Spleen (tissue), 7 donors: ENCODE measurements around the gene PNKD.

ENCODE experiments used
- POLR2A ChIP-seq, 3 donors: fragments of 450-650 bp; IDR thresholded peaks; one replicate each; pipeline ENCODE4 v1.5.1; 2017; ENCODE audit warnings: antibody characterized with exemption in 3 of 3, mild to moderate bottlenecking in 1 of 3
- POLR2AphosphoS5 ChIP-seq, 3 donors: sonication (generic); formaldehyde crosslinking; IDR thresholded peaks; one replicate each; pipeline ENCODE4 v1.5.1; 2017; ENCODE audit warnings: antibody characterized with exemption in 3 of 3
- TF ChIP-seq, protein P1 (sequence below), 11 experiments: fragments of 200-600 bp in 7 of 11; fragments of 450-650 bp in 4 of 11; sonication (generic) in 4 of 11; IDR thresholded peaks in 8 of 11; conservative IDR thresholded peaks in 3 of 11; 1 replicate in 7 of 11; 2 replicates in 4 of 11; pipeline versions ENCODE4 v1.4.0 to v1.8.0; 2016 to 2021; ENCODE audit warnings: antibody characterized with exemption in 11 of 11, inconsistent platforms in 4 of 11, mild to moderate bottlenecking in 1 of 11
- donor health status: DM: no; HTN: no; CAD: no; lungs with moderate emphysema.
- donor health status: DM: no; HTN: no; CAD: no.
- donor health status: DM: no; HTN: no; CAD: no.

DNA sequence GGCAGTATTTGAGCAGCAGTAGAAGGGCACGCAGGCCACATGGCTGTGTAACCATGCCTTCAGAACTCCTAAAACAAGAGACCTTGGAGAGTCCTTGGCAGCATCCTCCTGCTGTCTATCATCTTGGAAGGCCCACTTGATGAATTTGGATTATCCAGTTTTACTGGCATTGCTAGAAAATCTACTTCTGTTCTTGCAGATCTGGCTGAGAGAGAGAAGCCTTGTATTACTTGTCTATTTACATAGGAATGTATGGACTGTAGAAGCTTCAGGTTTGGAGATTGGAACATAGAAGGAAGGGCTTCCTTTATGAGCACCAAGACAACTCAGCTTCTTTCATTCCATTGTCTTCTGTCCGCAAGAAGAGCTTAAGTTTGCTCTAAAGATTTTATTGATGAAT, 25.7 kb upstream of the PNKD start:
- TF ChIP-seq POLR2A (IDR thresholded peaks at IDR 0.05) (no peak), POLR2AphosphoS5 (IDR thresholded peaks at IDR 0.05) (no peak)
- TF ChIP-seq, protein P1, sequence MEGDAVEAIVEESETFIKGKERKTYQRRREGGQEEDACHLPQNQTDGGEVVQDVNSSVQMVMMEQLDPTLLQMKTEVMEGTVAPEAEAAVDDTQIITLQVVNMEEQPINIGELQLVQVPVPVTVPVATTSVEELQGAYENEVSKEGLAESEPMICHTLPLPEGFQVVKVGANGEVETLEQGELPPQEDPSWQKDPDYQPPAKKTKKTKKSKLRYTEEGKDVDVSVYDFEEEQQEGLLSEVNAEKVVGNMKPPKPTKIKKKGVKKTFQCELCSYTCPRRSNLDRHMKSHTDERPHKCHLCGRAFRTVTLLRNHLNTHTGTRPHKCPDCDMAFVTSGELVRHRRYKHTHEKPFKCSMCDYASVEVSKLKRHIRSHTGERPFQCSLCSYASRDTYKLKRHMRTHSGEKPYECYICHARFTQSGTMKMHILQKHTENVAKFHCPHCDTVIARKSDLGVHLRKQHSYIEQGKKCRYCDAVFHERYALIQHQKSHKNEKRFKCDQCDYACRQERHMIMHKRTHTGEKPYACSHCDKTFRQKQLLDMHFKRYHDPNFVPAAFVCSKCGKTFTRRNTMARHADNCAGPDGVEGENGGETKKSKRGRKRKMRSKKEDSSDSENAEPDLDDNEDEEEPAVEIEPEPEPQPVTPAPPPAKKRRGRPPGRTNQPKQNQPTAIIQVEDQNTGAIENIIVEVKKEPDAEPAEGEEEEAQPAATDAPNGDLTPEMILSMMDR (IDR thresholded peaks at IDR 0.05 in 8 of 11, conservative IDR thresholded peaks at IDR 0.05 in 3 of 11) = no peak
